Activated CD8-positive, alpha-beta memory T cell treated with anti-CD3 and anti-CD28 coated beads for 36 hours (primary cell): ENCODE measurements around the gene TSN. TPM values are rescaled to one million over a fixed set of nuclear protein-coding genes. Genes with fewer than 3 reads are reported as not detected.
"Not testable (repeated sequence)": the region's sequence is repeated elsewhere in the genome, so short reads cannot be mapped to it uniquely, and the experiment has no call there.

Source experiments
- CTCF ChIA-PET: fragments of 350-600 bp; sonication (Branson Sonifier 250); formaldehyde crosslinking; loops from one replicate; lab custom pipeline; 2021; ENCODE audit warnings: antibody characterized with exemption; lab: Charles Lee
- POLR2A ChIA-PET: fragments of 350-600 bp; sonication (Branson Sonifier 250); formaldehyde crosslinking; loops from one replicate; lab custom pipeline; 2021; ENCODE audit warnings: antibody characterized with exemption; lab: Charles Lee
- total RNA-seq, 2 experiments: library from RNA; stranded (reverse); gene quantifications; one replicate each; pipeline ENCODE4 v1.2.3, GENCODE V29; 2021

The TSN gene
- total RNA-seq, 2 experiments from 2014 or later, result 78.0 to 89.5 TPM

GRCh38 chr2:121790276-121790956 is 35.0 kb downstream of the TSN start:
- CTCF ChIA-PET, result no interaction called here
- POLR2A ChIA-PET, result no interaction called here

GRCh38 chr2:121791290-121791689 is 35.8 kb downstream of the TSN start:
- POLR2A ChIA-PET, result no interaction called here
- CTCF ChIA-PET, result no interaction called here

DNA sequence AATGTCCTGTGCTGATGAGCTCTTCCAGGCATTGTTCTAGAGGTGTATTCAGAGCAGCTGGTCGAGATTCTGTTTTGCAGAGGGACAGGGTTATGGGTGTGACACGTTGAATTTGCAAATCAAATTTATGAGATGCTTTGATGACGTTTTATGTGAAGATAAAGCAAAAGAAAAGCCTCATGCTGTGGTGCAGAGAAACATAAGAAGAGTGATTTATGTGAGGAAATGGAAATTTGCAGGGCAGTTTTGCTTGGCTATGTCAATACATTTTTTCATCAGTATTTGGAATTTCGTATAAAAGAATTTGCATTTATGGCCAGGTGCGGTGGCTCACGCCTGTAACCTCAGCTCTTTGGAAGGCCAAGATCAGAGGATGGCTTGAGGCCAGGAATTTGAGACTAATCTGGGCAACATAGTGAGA is 36.4 kb downstream of the TSN start:
- CTCF ChIA-PET, result interaction anchor here (0.7 kb wide), 1 partner anchor 106 kb away, joined by 3 read pairs; no protein-coding TSS in a partner anchor
- POLR2A ChIA-PET, result no interaction called here

DNA sequence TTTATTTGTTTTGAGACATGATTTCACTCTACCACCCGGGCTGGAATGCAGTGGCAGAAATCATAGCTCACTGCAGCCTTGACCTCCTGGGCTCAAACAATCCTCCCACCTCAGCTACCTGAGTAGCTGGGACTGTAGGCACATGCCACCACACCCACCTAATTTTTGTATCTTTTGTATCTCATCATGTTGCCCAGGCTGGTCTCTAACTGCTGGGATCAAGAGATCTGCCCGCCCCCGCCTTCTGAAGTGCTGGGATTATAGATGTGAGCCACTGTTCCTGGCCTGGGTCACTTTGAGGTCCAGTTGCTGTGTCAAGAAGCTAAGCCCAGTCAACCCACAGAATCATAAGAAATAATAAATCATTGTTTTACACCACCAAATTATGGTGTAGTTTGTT is 38.4 kb downstream of the TSN start:
- CTCF ChIA-PET, result interaction anchor here (0.7 kb wide), 1 partner anchor 19 kb away, joined by 3 read pairs; no protein-coding TSS in a partner anchor
- POLR2A ChIA-PET, result no interaction called here

- ChIA-PET CTCF (interaction anchor here (0.7 kb wide), 1 partner anchor 20 kb away, joined by 3 read pairs; no protein-coding TSS in a partner anchor), POLR2A (no interaction called here)
Measured at GRCh38 chr2:121794233-121794632, 38.8 kb downstream of the TSN start.

DNA sequence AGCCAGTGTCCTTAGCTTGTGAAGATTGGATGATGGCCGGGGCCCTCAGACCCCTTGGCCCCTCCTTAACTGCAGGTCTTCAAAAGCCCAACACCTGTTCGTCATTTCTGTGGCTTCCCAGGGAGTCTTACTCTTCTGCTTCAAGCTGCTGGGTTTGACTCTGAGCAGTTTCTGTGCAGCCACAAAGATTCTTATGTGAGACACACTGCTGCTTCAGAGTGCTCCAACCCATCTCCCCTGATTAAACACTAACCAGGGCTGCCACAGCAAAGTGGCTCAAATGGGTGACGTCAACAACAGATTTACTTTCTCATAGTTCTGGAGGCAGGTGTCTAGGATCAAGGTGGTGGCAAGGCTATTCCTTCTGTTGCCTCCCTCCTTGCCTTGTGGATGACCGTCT is 40.8 kb downstream of the TSN start:
- ChIA-PET POLR2A (no interaction called here), CTCF (no interaction called here)

DNA sequence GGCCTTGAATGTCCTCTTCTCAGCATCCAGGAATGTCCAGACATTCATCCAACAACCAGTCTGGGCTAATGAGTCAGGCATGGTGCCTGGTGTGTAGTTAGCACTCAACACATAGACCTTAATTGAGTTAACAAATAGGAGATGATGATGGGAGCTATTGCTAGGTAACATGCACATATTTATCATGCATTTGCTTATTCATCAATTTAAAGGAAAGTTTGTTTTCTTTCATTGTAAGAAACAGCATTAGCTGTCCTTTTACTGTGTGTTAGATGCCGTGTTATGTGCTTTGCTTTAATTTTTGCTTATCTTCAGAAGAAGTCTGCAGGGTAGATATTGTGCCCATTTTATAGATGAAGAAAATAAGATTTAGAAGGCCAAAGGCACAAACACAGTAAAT is 43.2 kb downstream of the TSN start:
- POLR2A ChIA-PET, result no interaction called here

GRCh38 chr2:121801916-121802315 is 46.5 kb downstream of the TSN start:
- CTCF ChIA-PET, result no interaction called here
- POLR2A ChIA-PET, result no interaction called here

More for the DNA sequence above, 43.2 kb downstream of the TSN start:
- CTCF ChIA-PET, result no interaction called here

DNA sequence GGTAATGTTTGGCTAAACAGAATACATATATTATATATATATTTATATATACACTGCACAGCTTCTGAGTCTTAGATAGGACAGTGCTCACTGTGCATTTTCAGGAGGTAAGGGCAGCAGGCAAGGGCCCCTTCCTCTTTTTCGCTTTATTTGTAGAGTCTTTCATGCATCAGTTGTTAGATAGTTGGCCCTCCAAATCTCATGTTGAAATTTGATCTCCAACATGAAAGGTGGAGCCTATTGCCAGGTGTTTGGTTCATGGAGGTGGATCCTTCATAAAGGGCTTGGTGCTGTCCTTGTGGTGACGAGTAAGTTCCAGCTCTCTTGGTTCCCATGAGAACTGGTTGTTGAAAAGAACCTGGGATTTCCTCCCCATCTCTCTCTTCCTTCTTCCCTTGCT is 48.1 kb downstream of the TSN start:
- CTCF ChIA-PET, result no interaction called here

DNA sequence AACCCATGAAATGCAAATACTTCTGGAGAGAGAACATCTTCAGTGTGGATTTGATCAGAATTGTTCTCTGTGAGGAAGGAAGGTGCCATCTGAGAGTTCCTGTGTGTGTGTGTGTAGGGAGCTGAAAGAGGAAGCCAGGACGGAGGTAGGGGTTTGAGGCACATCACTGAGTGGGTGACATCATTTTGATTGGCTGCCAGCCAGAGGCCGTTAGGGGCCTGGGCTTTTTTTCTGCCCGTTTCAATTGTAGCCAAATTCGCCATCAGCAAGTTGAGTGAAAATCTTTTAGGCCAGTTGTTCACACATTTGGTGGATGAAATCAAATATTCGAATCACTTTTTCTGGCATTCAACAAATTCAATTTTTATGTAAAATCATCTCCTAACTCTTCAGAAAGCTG is 48.9 kb downstream of the TSN start:
- POLR2A ChIA-PET, result no interaction called here

More for the DNA sequence above, 48.1 kb downstream of the TSN start:
- POLR2A ChIA-PET, result no interaction called here

DNA sequence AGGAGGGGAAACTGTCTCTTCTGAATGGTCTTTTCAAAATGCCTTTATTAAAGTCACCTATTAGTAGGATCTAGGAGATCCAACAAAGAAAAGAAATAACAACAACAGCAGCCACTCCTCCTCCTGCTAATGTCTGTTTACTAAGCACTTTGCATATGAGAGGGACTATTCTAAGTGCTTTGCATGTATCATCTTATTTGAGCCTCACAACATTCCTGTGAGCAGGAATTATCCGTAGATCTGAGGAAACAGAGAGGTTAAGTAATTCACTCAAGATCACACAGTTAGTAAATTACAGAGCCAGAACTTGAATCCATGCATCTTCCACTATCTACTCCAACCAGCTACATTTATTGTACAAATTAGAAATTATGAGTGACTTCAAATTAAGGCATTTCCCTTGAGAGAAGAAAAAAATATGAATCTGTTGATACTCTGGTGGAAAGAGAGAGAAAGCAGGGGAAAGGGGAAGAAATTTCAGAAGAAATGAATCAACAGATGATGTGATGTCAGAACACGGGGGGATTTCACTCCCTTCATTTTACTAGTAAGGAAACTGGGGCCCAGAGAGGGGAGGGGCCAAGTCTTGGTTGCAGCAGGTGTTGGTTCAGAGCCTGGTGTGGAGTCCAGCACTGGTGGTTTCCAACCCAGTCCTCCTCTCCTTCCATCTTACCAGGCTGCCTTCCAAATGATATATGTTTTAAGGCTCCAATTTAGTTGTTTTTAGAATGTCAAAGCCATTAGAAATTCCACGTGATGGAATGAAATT is 49.7 kb downstream of the TSN start:
- ChIA-PET POLR2A (no interaction called here), CTCF (no interaction called here)

More for the DNA sequence above, 48.9 kb downstream of the TSN start:
- CTCF ChIA-PET, result no interaction called here

GRCh38 chr2:121805766-121806143 is 50.3 kb downstream of the TSN start:
- CTCF ChIA-PET, result no interaction called here
- POLR2A ChIA-PET, result no interaction called here

DNA sequence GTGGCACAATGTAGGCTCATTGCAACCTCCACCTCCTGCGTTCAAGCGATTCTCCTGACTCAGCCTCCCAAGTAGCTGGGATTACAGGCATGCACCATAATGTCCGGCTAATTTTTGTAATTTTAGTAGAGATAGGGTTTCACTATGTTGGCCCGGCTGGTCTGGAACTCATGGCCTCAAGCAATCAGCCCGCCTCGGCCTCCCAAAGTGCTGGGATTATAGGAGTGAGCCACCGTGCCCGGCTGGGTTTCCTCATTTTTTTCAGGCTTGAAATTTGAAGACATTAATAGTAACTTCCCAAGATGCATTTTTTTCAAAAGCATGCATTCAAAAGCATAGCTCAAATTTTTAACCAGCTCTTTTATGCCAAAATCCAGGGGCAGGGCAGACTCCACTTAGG is 52.3 kb downstream of the TSN start:
- CTCF ChIA-PET, POLR2A ChIA-PET: not testable (repeated sequence)

GRCh38 chr2:121809607-121810006 is 54.2 kb downstream of the TSN start:
- POLR2A ChIA-PET, result no interaction called here
- CTCF ChIA-PET, result no interaction called here

DNA sequence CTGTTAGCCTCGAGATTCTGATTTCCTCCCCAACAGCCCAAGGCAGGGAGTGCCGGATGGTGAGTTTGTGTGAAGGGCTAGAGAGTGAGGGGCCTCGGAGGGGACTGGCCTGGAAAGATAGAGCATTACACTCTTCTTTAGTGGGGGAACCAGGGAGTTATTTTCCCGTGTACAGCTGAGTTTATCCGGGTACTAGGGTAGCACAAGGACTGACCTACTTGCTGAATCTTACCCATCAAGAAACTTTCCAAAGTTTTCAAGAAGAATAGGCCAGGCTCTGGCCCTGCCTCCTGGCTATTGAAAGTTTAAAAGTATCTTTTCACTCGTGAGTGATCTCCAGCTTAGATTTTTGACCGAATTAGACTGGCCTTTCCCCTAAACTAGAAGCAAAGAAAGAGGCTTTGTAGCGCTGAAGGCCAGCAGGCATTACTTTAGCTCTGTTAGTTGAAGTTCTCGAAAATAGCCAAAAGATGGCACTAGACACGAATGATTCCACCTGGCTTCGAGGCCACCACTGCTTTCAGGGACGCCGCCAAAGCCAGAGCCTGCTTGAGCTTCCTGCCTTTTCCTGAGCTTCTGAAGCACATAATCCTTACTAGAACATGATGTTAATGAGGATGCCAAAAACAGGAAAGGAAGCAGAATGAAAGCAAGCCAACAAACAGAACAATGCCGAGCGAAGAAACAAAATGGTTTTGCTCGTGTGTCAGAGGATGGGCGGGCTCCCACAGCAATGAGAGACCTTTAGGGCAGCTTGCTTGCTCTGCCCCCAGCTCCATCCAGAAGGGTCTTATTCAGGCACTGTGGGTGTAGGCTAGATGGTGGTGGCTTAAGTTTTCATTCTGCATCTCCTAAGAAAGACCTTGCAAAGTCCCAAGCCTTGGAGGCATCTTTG is 55.8 kb downstream of the TSN start:
- ChIA-PET CTCF (interaction anchor here (0.8 kb wide), 1 partner anchor 290 kb away, joined by 3 read pairs; no protein-coding TSS in a partner anchor), POLR2A (no interaction called here)

DNA sequence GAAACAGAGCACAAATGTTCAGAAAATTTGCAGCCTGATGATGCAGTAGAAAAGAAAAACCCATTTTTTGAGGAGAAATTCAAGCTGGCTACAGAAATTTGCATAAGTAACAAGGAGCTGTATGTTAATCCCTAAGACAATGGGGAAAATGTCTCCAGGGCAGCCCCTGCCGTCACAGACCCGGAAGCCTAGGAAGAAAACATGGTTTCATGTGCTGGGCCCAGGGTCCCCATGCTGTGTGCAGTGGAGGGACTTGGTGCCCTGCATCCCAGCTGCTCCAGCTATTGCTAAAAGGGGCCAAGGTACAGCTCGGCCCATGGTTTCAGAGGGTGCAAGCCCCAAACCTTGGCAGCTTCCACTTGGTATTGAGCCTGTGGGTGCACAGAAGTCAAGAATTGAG is 57.6 kb downstream of the TSN start:
- CTCF ChIA-PET, POLR2A ChIA-PET: not testable (repeated sequence)

- POLR2A ChIA-PET, result no interaction called here
- CTCF ChIA-PET, result no interaction called here
Measured at GRCh38 chr2:121815216-121815615, 59.8 kb downstream of the TSN start.

GRCh38 chr2:121816797-121817196 is 61.3 kb downstream of the TSN start:
- POLR2A ChIA-PET, result no interaction called here
- CTCF ChIA-PET, result no interaction called here

- CTCF ChIA-PET, POLR2A ChIA-PET: not testable (repeated sequence)
Measured at GRCh38 chr2:121817304-121817703, 61.9 kb downstream of the TSN start.
